Trophoblast cell (in vitro differentiated cells and primary cell): ENCODE results near the gene MTPN.

Experiments used
- DNase-seq, 2 donors: peaks; one replicate each; pipeline ENCODE4 v3.0.0-alpha.2; 2016
- H2AFZ ChIP-seq: 2 replicates; pipeline ENCODE4 v1.6.1; 2013; ENCODE audit warnings: low read length, moderate library complexity, mild to moderate bottlenecking; ENCODE audit not compliant: insufficient read depth, poor library complexity
- H2AK5ac ChIP-seq: 2 replicates; pipeline ENCODE4 v1.6.1; 2013; ENCODE audit warnings: mild to moderate bottlenecking, low read length
- H2BK120ac ChIP-seq: 2 replicates; pipeline ENCODE4 v1.6.1; 2013; ENCODE audit warnings: low read length, mild to moderate bottlenecking, moderate library complexity; ENCODE audit not compliant: insufficient read depth, poor library complexity
- H2BK12ac ChIP-seq: 2 replicates; pipeline ENCODE4 v1.6.1; 2013; ENCODE audit warnings: mild to moderate bottlenecking, low read length, moderate library complexity
- H2BK5ac ChIP-seq: 2 replicates; pipeline ENCODE4 v1.6.1; 2013; ENCODE audit warnings: low read length, low read depth, moderate library complexity, mild to moderate bottlenecking; ENCODE audit not compliant: poor library complexity
- H3K14ac ChIP-seq: 2 replicates; pipeline ENCODE4 v1.6.1; 2013; ENCODE audit warnings: mild to moderate bottlenecking, low read length
- H3K18ac ChIP-seq: 2 replicates; pipeline ENCODE4 v1.6.1; 2013; ENCODE audit warnings: mild to moderate bottlenecking, low read length
- H3K23ac ChIP-seq: 2 replicates; pipeline ENCODE4 v1.6.1; 2013; ENCODE audit warnings: low read length
- H3K27ac ChIP-seq: 2 replicates; pipeline ENCODE4 v1.5.1; 2013; ENCODE audit warnings: low read depth, mild to moderate bottlenecking, inconsistent platforms, low read length, moderate library complexity
- H3K27me3 ChIP-seq: 2 replicates; pipeline ENCODE4 v1.6.1; 2013; ENCODE audit warnings: inconsistent platforms, mild to moderate bottlenecking, low read length, moderate library complexity; ENCODE audit not compliant: insufficient read depth
- H3K36me3 ChIP-seq, 2 experiments: 1 replicate in 1 of 2; 2 replicates in 1 of 2; pipeline ENCODE4 v1.6.1; 2013; ENCODE audit warnings: low read length in 2 of 2, mild to moderate bottlenecking in 2 of 2, moderate library complexity in 1 of 2; ENCODE audit not compliant: insufficient read depth in 2 of 2, control insufficient read depth in 1 of 2
- H3K4ac ChIP-seq: 2 replicates; pipeline ENCODE4 v1.6.1; 2013; ENCODE audit warnings: low read depth, mild to moderate bottlenecking, low read length, moderate library complexity
- H3K4me1 ChIP-seq, 2 experiments: 1 replicate in 1 of 2; 2 replicates in 1 of 2; pipeline ENCODE4 v1.6.1; 2013; ENCODE audit warnings: low read length in 2 of 2, mild to moderate bottlenecking in 2 of 2, moderate library complexity in 1 of 2; ENCODE audit not compliant: insufficient read depth in 2 of 2, control insufficient read depth in 1 of 2
- H3K4me2 ChIP-seq: 2 replicates; pipeline ENCODE4 v1.6.1; 2013; ENCODE audit warnings: inconsistent platforms, mild to moderate bottlenecking, low read length, moderate library complexity
- H3K4me3 ChIP-seq: 2 replicates; pipeline ENCODE4 v1.5.1; 2013; ENCODE audit warnings: mild to moderate bottlenecking, low read depth, low read length, inconsistent platforms
- H3K79me1 ChIP-seq: one replicate; pipeline ENCODE4 v1.6.1; 2013; ENCODE audit warnings: low read length
- H3K79me2 ChIP-seq: 2 replicates; pipeline ENCODE4 v1.6.1; 2013; ENCODE audit warnings: low read length, mild to moderate bottlenecking; ENCODE audit not compliant: control insufficient read depth, insufficient read depth, poor library complexity
- H3K9ac ChIP-seq: 2 replicates; pipeline ENCODE4 v1.6.1; 2013; ENCODE audit warnings: mild to moderate bottlenecking, low read length
- H3K9me3 ChIP-seq: 2 replicates; pipeline ENCODE4 v1.6.1; 2013; ENCODE audit warnings: low read depth, mild to moderate bottlenecking, control low read depth, inconsistent platforms, low read length; ENCODE audit not compliant: insufficient read depth
- H4K12ac ChIP-seq: 2 replicates; pipeline ENCODE4 v1.6.1; 2013; ENCODE audit warnings: low read depth, mild to moderate bottlenecking, low read length, moderate library complexity
- H4K8ac ChIP-seq: 2 replicates; pipeline ENCODE4 v1.6.1; 2013; ENCODE audit warnings: low read depth, mild to moderate bottlenecking, low read length, moderate library complexity
- H4K91ac ChIP-seq: one replicate; pipeline ENCODE4 v1.6.1; 2013; ENCODE audit warnings: low read depth, mild to moderate bottlenecking, low read length, moderate library complexity
- WGBS: extraction: QIAGEN DNeasy Blood & Tissue Kit; methylation state at CpG from one replicate; pipeline ENCODE4 v1.1.7; 2013; ENCODE audit warnings: missing lambda C conversion rate; ENCODE audit not compliant: insufficient read length, insufficient coverage; ENCODE audit errors: extremely low coverage; 5-methylcytosine and 5-hydroxymethylcytosine counted together

MTPN gene

GRCh38 chr7:135990258-135990657 lies 13.1 kb upstream of the MTPN start:
- Histone ChIP-seq H2BK120ac (no peak overlapping the region), H2BK5ac (no peak overlapping the region), H3K23ac (no peak overlapping the region), H3K36me3 (no peaks in the 10 kb centered on the region), H3K4ac (no peak overlapping the region), H2AFZ (no peak overlapping the region), H3K27ac (no peak overlapping the region), H3K9ac (no peak overlapping the region), H2AK5ac (no peak overlapping the region), H3K4me1 (no peaks in the 10 kb centered on the region), H3K27me3 (no peaks in the 10 kb centered on the region), H4K12ac (no peak overlapping the region), H3K4me2 (no peak overlapping the region), H3K4me3 (no peak overlapping the region), H4K91ac (no peak overlapping the region), H3K9me3 (no peaks in the 10 kb centered on the region), H4K8ac (no peak overlapping the region), H3K79me1 (no peaks in the 10 kb centered on the region), H3K14ac (no peak overlapping the region), H3K18ac (no peak overlapping the region), H2BK12ac (no peak overlapping the region), H3K79me2 (no peaks in the 10 kb centered on the region)
- no CpG with 5 or more reads among the region's 1 CpG for WGBS
- DNase-seq: no peak

GRCh38 chr7:135981958-135982646 lies 4.9 kb upstream of the MTPN start:
- Histone ChIP-seq H3K36me3 (no peaks in the 10 kb centered on the region), H2BK5ac (no peak overlapping the region), H3K4me2 (no peak overlapping the region), H3K9ac (no peak overlapping the region), H3K27ac (peak overlapping the region; percentile 25), H3K9me3 (no peaks in the 10 kb centered on the region), H4K8ac (no peak overlapping the region), H2AFZ (no peak overlapping the region), H3K4ac (no peak overlapping the region), H2BK12ac (no peak overlapping the region), H3K79me1 (peaks cover 3% of the 10 kb centered on the region), H4K12ac (no peak overlapping the region), H3K18ac (no peak overlapping the region), H3K79me2 (no peaks in the 10 kb centered on the region), H3K4me1 (no peaks in the 10 kb centered on the region), H3K23ac (no peak overlapping the region), H4K91ac (no peak overlapping the region), H3K4me3 (no peak overlapping the region), H3K27me3 (no peaks in the 10 kb centered on the region), H2AK5ac (no peak overlapping the region), H3K14ac (no peak overlapping the region), H2BK120ac (no peak overlapping the region)
- no CpG with 5 or more reads among the region's 8 CpGs for WGBS
- no peak for DNase-seq

- WGBS: no CpG with 5 or more reads among the region's 3 CpGs
- no peak overlapping the region for H3K18ac ChIP-seq
Observed at GRCh38 chr7:135980665-135981180, 3.6 kb upstream of the MTPN start.

GRCh38 chr7:135980012-135980551 lies 2.9 kb upstream of the MTPN start:
- DNase-seq: peak in 1 of 2 donors; percentile 14
- Histone ChIP-seq H3K4me2 (no peak overlapping the region), H3K14ac (no peak overlapping the region), H3K79me1 (peaks cover 7% of the 10 kb centered on the region), H2AK5ac (no peak overlapping the region), H3K9me3 (no peaks in the 10 kb centered on the region), H2BK5ac (no peak overlapping the region), H3K4me3 (no peak overlapping the region), H3K27me3 (no peaks in the 10 kb centered on the region), H4K8ac (no peak overlapping the region), H3K79me2 (peaks cover 3% of the 10 kb centered on the region), H4K12ac (no peak overlapping the region), H3K23ac (no peak overlapping the region), H3K27ac (no peak overlapping the region), H3K4me1 (no peaks in the 10 kb centered on the region), H3K18ac (no peak overlapping the region), H4K91ac (no peak overlapping the region), H2BK12ac (no peak overlapping the region), H3K36me3 (no peaks in the 10 kb centered on the region), H3K9ac (no peak overlapping the region), H2AFZ (no peak overlapping the region), H3K4ac (no peak overlapping the region), H2BK120ac (no peak overlapping the region)
- WGBS: no CpG with 5 or more reads among the region's 2 CpGs

More at GRCh38 chr7:135980665-135981180, 3.6 kb upstream of the MTPN start:
- no peak overlapping the region for H2AK5ac ChIP-seq
- H2BK12ac ChIP-seq: no peak overlapping the region
- no peak overlapping the region for H2BK120ac ChIP-seq
- no peak overlapping the region for H4K8ac ChIP-seq
- no peaks in the 10 kb centered on the region for H3K36me3 ChIP-seq
- peak in 1 of 2 donors; percentile 14 for DNase-seq
- no peaks in the 10 kb centered on the region for H3K27me3 ChIP-seq
- peaks cover 7% of the 10 kb centered on the region for H3K79me1 ChIP-seq
- no peak overlapping the region for H3K14ac ChIP-seq
- no peak overlapping the region for H3K4me3 ChIP-seq
- H3K79me2 ChIP-seq: peaks cover 3% of the 10 kb centered on the region
- no peak overlapping the region for H3K9ac ChIP-seq
- H4K91ac ChIP-seq: no peak overlapping the region
- no peak overlapping the region for H4K12ac ChIP-seq
- H3K23ac ChIP-seq: no peak overlapping the region
- H3K4me2 ChIP-seq: no peak overlapping the region
- no peak overlapping the region for H3K27ac ChIP-seq
- H3K4ac ChIP-seq: no peak overlapping the region
- H3K9me3 ChIP-seq: no peaks in the 10 kb centered on the region
- H2BK5ac ChIP-seq: no peak overlapping the region
- H2AFZ ChIP-seq: no peak overlapping the region
- no peaks in the 10 kb centered on the region for H3K4me1 ChIP-seq
